Activated CD4-positive, alpha-beta T cell treated with anti-CD3 and anti-CD28 coated beads, Interleukin-2, Interleukin-4, amounts not matched to agents 100 ng/mL and 50 ng/mL, durations not matched to agents 16 hours and 8 hours (primary cell): ENCODE data around the gene PHIP.
"Not testable (repeated sequence)": the region's sequence is repeated elsewhere in the genome, so short reads cannot be mapped to it uniquely, and the experiment has no call there.

Source experiments
- DNase-seq: peaks from one replicate; pipeline ENCODE4 v3.0.0-alpha.2; 2020; ENCODE audit warnings: low spot score

Gene PHIP

GRCh38 chr6:78921168-78921567, 156.9 kb downstream of the PHIP start:
- DNase-seq = not testable (repeated sequence)

- no peak for DNase-seq
Measured at GRCh38 chr6:78917788-78918187, 160.3 kb downstream of the PHIP start.

- DNase-seq = no peak
Measured at GRCh38 chr6:78916411-78916810, 161.6 kb downstream of the PHIP start.

GRCh38 chr6:78911218-78911940, 166.7 kb downstream of the PHIP start:
- DNase-seq = no peak

GRCh38 chr6:78910591-78911171, 167.4 kb downstream of the PHIP start:
- peak; percentile 16 for DNase-seq

- no peak for DNase-seq
Measured at GRCh38 chr6:78910010-78910409, 168.0 kb downstream of the PHIP start.

GRCh38 chr6:78909391-78909790, 168.7 kb downstream of the PHIP start:
- DNase-seq = no peak

GRCh38 chr6:78908621-78909020, 169.4 kb downstream of the PHIP start:
- DNase-seq = no peak

- no peak for DNase-seq
Measured at GRCh38 chr6:78896227-78896626, 181.8 kb downstream of the PHIP start.

- DNase-seq = not testable (repeated sequence)
Measured at GRCh38 chr6:78889901-78890300, 188.2 kb downstream of the PHIP start.
